Right lobe of liver (tissue), 6 donors: ENCODE results near the gene HELQ. TPM values are rescaled to one million over a fixed set of nuclear protein-coding genes. Genes with fewer than 3 reads are reported as not detected.
"Not testable (repeated sequence)": the region's sequence is repeated elsewhere in the genome, so short reads cannot be mapped to it uniquely, and the experiment has no call there.

Experiments used
- ATAC-seq, 4 donors: fragments of 200-7000 bp; cut with Tn5 transposase; one replicate each; pipeline ENCODE4 v1.9.1; 2020; ENCODE audit warnings: mild to moderate bottlenecking in 4 of 4, moderate library complexity in 4 of 4
- DNase-seq, 3 donors: peaks; one replicate each; pipeline ENCODE4 v3.0.0-alpha.2; 2020
- H3K27ac ChIP-seq, 3 donors: fragments of 200-600 bp; one replicate each; pipeline ENCODE4 v1.8.0; 2022
- H3K27me3 ChIP-seq, 2 donors: fragments of 200-600 bp; one replicate each; pipeline ENCODE4 v1.8.0; 2022
- H3K36me3 ChIP-seq, 4 donors: fragments of 200-600 bp; sonication (generic) in 1 of 4; one replicate each; pipeline versions ENCODE4 v1.5.1 to v1.8.0; 2017 to 2022; ENCODE audit warnings: control low read depth in 1 of 4
- H3K4me1 ChIP-seq, 4 donors: fragments of 200-600 bp; sonication (generic) in 1 of 4; one replicate each; pipeline versions ENCODE4 v1.5.1 to v1.8.0; 2017 to 2022; ENCODE audit warnings: control low read depth in 1 of 4
- H3K4me3 ChIP-seq, 3 donors: fragments of 200-600 bp; one replicate each; pipeline ENCODE4 v1.8.0; 2022
- H3K9me3 ChIP-seq, 4 donors: fragments of 200-600 bp; sonication (generic) in 1 of 4; one replicate each; pipeline versions ENCODE4 v1.5.1 to v1.8.0; 2017 to 2022; ENCODE audit warnings: control low read depth in 1 of 4
- POLR2A ChIP-seq: fragments of 450-650 bp; IDR thresholded peaks from one replicate; pipeline ENCODE4 v1.6.1; 2017; ENCODE audit warnings: antibody characterized with exemption, mild to moderate bottlenecking
- WGBS: methylation state at CpG from one replicate; pipeline ENCODE4 v1.1.6; 2018; ENCODE audit warnings: low coverage, low lambda C conversion rate; ENCODE audit not compliant: insufficient coverage; ENCODE audit errors: missing lambda C conversion rate; 5-methylcytosine and 5-hydroxymethylcytosine counted together
- intact Hi-C, 2 donors: fragments of 100-400 bp; cut with DNase I; formaldehyde crosslinking; loops; one replicate each; pipeline versions ENCODE4 v1.11.2 to v1.14.1; 2022
- total RNA-seq, 6 experiments: library from RNA; depleted of rRNA in 2 of 6; stranded (reverse); fragments of >200 nt in 2 of 6; fragmentation: NEBNext Ultra II Directional in 3 of 6; extraction: Animal tissue kit (Norgen Biotek cat#: 25700) in 3 of 6; gene quantifications; one replicate each; pipeline versions ENCODE4 v1.1.0 to v1.2.4, GENCODE V29; 2016 to 2023
- TF ChIP-seq, protein P1 (sequence below), 4 donors: fragments of 200-600 bp in 3 of 4; fragments of 450-650 bp in 1 of 4; IDR thresholded peaks; one replicate each; pipeline versions ENCODE4 v1.5.1 to v1.8.0; 2016 to 2022; ENCODE audit warnings: antibody characterized with exemption in 4 of 4, mild to moderate bottlenecking in 2 of 4
- donor health status: DM: no; HTN: yes; CAD: no.
- donor health status: DM: no; HTN: no; CAD: no.
- donor health status: DM: no; HTN: no; CAD: no.
- donor health status: DM: no; HTN: yes; CAD: no.
- donor health status: DM: no; HTN: yes; CAD: no.

HELQ gene
- total RNA-seq, 6 experiments from 2014 or later: 5.6 to 8.0 (median 7.5) TPM

DNA sequence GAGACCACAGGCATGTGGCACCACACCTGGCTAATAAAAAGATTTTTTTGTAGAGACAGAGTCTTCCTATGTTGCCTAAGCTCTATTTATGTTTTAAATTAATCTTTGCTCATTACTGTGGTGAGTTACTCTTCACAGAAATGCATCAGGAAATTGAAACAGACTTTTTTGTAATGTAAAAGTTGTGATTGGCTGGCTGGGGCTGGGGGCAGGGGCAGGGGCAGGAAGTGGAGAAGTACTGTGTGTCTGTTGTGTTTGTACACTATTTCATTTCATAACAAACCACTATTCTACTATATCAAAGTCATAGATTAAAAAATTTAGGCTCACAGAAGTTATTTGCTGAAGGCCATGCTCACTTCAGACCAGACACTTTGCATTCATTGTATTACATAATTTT is 48.4 kb upstream of the HELQ start:
- intact Hi-C loops: loop anchor here in 1 of 2 donors (10.0 kb wide), 1 partner anchor 131 kb away; no protein-coding TSS in a partner anchor

DNA sequence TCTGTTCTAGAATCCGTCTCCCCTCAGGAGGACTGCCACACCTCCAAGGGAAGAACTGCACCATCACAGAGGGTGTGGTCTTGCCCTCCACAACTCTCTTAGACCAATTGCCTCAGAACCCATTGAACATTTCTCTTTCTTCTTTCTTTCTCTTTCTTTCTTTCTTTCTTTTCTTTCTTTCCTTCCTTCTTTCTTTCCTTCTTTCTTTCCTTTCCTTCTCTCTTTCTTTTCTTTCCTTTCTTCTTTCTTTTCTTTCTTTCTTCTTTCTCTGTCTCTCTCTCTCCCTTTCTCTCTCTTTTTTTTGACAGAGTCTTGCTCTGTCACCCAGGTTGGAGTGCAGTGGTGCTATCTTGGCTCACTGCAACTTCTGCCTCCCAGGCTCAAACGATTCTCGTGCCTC is 46.0 kb upstream of the HELQ start:
- intact Hi-C loops: loop anchor here in 1 of 2 donors (10.0 kb wide), 1 partner anchor 133 kb away; no protein-coding TSS in a partner anchor
- H3K9me3 ChIP-seq, ATAC-seq: not testable (repeated sequence)

More for the DNA sequence above, 48.4 kb upstream of the HELQ start:
- Histone ChIP-seq H3K36me3 (no peaks in the 10 kb centered on the region), H3K27ac (no peak overlapping the region), H3K27me3 (no peaks in the 10 kb centered on the region), H3K4me3 (no peak overlapping the region), H3K9me3 (no peaks in the 10 kb centered on the region), H3K4me1 (no peaks in the 10 kb centered on the region)
- ATAC-seq (no peak), DNase-seq (no peak)
- no peak for TF ChIP-seq POLR2A
- TF ChIP-seq, protein P1, sequence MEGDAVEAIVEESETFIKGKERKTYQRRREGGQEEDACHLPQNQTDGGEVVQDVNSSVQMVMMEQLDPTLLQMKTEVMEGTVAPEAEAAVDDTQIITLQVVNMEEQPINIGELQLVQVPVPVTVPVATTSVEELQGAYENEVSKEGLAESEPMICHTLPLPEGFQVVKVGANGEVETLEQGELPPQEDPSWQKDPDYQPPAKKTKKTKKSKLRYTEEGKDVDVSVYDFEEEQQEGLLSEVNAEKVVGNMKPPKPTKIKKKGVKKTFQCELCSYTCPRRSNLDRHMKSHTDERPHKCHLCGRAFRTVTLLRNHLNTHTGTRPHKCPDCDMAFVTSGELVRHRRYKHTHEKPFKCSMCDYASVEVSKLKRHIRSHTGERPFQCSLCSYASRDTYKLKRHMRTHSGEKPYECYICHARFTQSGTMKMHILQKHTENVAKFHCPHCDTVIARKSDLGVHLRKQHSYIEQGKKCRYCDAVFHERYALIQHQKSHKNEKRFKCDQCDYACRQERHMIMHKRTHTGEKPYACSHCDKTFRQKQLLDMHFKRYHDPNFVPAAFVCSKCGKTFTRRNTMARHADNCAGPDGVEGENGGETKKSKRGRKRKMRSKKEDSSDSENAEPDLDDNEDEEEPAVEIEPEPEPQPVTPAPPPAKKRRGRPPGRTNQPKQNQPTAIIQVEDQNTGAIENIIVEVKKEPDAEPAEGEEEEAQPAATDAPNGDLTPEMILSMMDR (IDR thresholded peaks at IDR 0.05): no peak

DNA sequence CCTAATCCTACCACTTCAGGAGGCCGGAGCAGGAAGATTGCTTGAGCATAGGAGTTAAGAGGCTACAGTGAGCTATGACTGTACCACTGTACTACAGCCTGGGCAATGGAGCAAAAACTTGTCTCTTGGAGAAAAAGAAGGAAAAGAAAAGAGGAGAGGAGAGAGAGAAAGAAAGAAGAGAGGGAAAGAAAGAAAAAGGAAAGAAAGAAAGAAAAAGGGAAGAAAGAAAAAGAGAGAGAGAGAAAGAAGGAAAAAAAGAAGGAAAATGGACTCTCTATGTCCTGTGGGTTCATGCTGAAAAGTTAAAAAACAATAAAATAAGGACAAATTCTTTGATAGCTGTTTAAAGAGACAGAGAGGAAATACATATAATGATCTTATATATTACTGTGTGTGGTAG is 42.6 kb upstream of the HELQ start:
- no peak for ATAC-seq
- WGBS: 89% methylated on average over 1 of the region's 1 CpG
- no peaks in the 10 kb centered on the region for H3K27me3 ChIP-seq
- no peaks in the 10 kb centered on the region for H3K36me3 ChIP-seq
- no peak overlapping the region for H3K4me3 ChIP-seq
- DNase-seq: no peak
- TF ChIP-seq POLR2A: no peak
- TF ChIP-seq, protein P1 (IDR thresholded peaks at IDR 0.05): no peak
- no peak overlapping the region for H3K27ac ChIP-seq
- H3K9me3 ChIP-seq: no peaks in the 10 kb centered on the region
- intact Hi-C loops: no loop called here
- no peaks in the 10 kb centered on the region for H3K4me1 ChIP-seq

More for the DNA sequence above, 46.0 kb upstream of the HELQ start:
- WGBS: 69% methylated on average over 3 of the region's 3 CpGs
- H3K4me3 ChIP-seq, H3K36me3 ChIP-seq, DNase-seq, H3K27me3 ChIP-seq, H3K4me1 ChIP-seq, H3K27ac ChIP-seq: not testable (repeated sequence)

DNA sequence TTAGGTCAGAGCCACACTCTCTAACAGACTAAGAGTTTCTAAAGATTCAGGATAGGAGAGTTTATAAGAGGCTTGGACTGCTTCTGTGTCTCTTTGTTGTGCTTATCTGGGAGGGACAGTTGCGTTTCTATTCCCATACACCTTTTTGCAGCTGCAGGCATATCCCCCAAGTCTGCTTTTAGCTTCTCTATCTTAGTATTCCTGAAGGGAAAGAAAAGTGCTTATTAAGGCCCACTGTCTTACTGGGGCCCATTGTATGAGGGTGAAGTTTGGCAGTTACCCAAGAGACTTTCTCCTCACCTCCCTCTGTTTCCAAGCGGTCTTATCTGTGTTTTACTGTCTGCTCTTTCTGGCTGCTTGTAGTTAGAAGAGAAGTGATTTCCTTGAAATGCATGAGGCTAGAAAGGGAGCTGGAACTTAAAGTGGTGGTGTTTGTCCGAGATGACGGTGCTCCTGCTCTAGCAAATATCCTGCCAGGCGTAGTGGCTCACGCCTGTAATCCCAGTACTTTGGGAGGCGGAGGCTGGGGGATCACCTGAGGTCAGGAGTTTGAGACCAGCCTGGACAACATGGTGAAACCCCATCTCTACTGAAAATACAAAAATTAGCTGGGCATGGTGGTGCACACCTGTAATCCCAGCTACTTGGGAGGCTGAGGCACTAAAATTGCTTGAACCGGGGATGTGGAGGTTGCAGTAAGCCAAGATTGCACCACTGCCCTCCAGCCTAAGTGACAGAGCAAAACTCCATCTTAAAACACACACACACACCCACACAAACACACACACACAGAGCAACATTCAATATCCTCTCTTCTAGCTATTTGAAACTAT is 40.7 kb upstream of the HELQ start:
- H3K4me1 ChIP-seq, H3K36me3 ChIP-seq, H3K9me3 ChIP-seq, intact Hi-C loops, ATAC-seq, H3K4me3 ChIP-seq, H3K27ac ChIP-seq, DNase-seq, H3K27me3 ChIP-seq: not testable (repeated sequence)
- WGBS: 72% methylated on average over 3 of the region's 8 CpGs

DNA sequence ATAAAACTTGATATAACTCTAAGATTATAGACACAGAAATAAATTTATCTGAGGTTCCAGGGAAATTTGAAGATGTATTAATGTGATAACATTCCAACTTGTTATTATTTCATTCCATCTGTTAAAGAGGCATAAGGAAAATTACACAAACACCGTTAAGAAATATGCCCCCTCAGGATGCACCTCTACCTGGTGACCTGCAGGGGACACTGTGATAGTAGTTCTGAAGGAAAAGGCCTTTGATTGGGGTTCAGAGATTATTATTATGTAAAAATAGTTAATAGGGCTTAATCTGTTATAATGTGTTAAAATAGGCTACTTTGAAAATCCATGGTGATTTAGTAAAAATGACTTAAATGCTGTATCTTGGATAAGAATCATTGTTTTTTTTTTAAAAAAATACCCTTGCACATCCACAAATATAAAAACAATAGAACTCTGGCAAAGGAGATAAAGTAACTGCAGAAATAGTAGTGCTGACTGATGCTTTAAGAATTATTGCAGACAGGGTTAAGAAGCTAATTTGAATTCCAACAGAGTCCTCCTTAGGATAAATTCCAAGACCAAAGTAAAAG is 35.3 kb upstream of the HELQ start:
- ATAC-seq (peak in 1 of 4 donors; percentile 34), DNase-seq (no peak)
- no peak for TF ChIP-seq POLR2A
- TF ChIP-seq, protein P1 (IDR thresholded peaks at IDR 0.05): peak; percentile 41 to 52 (median 49)
- Histone ChIP-seq H3K4me3 (no peak overlapping the region), H3K27me3 (no peaks in the 10 kb centered on the region), H3K4me1 (peaks cover 0 to 9% (median 0%) of the 10 kb centered on the region in 4 donors), H3K27ac (no peak overlapping the region), H3K9me3 (no peaks in the 10 kb centered on the region), H3K36me3 (no peaks in the 10 kb centered on the region)
- intact Hi-C loops: no loop called here
- WGBS: 14% methylated on average over 1 of the region's 1 CpG
